HG02938 (cell line): ENCODE results near the gene LGALS4.
"Not testable (repeated sequence)": the region's sequence is repeated elsewhere in the genome, so short reads cannot be mapped to it uniquely, and the experiment has no call there.

ENCODE experiments used
- ATAC-seq: cut with Tn5 transposase; IDR thresholded peaks from one replicate; pipeline ENCODE4 v1.9.1; 2021; ENCODE audit warnings: mild to moderate bottlenecking, moderate library complexity; ENCODE audit not compliant: unreplicated experiment

Gene LGALS4, protein sequence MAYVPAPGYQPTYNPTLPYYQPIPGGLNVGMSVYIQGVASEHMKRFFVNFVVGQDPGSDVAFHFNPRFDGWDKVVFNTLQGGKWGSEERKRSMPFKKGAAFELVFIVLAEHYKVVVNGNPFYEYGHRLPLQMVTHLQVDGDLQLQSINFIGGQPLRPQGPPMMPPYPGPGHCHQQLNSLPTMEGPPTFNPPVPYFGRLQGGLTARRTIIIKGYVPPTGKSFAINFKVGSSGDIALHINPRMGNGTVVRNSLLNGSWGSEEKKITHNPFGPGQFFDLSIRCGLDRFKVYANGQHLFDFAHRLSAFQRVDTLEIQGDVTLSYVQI

GRCh38 chr19:38812841-38813320 lies at the start of gene LGALS4:
Gene LGALS4 (minus strand): TSS chr19:38812945. CDS start chr19:38812886, 59 bp downstream.
- no peak for ATAC-seq

GRCh38 chr19:38861368-38861767 lies 48.6 kb upstream of the LGALS4 start:
- ATAC-seq, result no peak

DNA sequence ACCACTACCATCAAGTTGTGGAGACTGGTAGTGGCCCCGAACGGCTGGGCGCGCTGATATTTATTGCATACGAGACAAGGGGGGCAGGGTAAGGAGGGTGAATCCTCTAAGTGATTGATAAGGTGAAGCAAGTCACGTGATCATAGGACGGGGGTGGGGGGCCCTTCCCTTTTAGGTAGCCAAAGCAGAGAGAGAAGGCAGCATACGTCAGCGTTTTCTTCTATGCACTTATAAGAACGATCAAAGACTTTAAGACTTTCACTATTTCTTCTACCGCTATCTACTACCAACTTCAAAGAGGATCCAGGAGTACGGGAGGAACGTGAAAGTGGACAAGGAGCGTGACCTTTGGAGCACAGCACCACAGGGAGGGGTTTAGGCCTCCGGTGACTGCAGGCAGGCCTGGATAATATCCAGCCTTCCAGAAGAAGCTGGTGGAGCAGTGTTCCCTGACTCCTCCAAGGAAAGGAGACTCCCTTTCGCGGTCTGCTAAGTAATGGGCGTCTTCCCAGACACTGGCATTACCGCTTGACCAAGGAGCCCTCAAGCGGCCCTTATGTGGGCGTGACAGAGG lies 47.0 kb upstream of the LGALS4 start:
- ATAC-seq, result not testable (repeated sequence)

DNA sequence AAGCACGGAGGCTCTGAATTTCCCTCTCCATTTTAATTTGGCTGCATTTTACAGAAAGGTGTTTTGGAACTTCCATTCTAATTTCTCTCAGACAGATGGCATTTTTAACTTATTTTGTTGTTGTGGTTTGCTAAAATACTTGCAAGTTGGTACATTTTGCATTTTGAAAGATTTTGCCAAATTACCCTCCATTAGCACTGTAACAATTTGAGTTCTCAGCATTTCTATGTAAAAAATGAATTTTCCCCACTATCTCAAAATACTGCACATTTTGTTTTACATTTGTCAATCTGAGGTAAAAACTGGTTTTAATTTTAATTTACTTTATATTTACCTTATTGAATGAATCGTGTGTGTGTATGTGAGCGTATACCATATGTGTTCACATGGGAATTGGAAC lies 44.1 kb upstream of the LGALS4 start:
- ATAC-seq, result no peak

GRCh38 chr19:38855751-38856150 lies 43.0 kb upstream of the LGALS4 start:
- not testable (repeated sequence) for ATAC-seq

DNA sequence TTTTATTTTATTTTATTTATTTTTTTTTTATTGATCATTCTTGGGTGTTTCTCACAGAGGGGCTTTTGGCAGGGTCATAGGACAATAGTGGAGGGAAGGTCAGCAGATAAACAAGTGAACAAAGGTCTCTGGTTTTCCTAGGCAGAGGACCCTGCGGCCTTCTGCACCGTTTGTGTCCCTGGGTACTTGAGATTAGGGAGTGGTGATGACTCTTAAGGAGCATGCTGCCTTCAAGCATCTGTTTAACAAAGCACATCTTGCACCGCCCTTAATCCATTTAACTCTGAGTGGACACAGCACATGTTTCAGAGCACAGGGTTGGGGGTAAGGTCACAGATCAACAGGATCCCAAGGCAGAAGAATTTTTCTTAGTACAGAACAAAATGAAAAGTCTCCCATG lies 42.2 kb upstream of the LGALS4 start:
- not testable (repeated sequence) for ATAC-seq

DNA sequence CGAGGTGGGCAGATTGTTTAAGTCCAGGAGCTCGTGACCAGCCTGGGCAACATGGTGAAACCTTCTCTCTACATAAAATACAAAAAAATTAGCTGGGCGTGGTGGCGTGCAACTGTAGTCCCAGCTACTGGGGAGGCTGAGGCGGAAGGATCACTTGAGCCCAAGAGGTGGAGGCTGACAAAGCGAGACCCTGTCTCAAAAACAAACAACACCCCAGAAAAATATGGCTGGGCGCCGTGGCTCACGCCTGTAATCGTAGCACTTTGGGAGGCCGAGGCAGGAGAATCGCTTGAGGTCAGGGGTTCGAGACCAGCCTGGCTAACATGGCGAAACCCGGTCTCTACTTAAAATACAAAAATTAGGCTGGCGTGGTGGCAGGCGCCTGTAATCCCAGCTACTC lies 40.5 kb upstream of the LGALS4 start:
- ATAC-seq, result no peak

DNA sequence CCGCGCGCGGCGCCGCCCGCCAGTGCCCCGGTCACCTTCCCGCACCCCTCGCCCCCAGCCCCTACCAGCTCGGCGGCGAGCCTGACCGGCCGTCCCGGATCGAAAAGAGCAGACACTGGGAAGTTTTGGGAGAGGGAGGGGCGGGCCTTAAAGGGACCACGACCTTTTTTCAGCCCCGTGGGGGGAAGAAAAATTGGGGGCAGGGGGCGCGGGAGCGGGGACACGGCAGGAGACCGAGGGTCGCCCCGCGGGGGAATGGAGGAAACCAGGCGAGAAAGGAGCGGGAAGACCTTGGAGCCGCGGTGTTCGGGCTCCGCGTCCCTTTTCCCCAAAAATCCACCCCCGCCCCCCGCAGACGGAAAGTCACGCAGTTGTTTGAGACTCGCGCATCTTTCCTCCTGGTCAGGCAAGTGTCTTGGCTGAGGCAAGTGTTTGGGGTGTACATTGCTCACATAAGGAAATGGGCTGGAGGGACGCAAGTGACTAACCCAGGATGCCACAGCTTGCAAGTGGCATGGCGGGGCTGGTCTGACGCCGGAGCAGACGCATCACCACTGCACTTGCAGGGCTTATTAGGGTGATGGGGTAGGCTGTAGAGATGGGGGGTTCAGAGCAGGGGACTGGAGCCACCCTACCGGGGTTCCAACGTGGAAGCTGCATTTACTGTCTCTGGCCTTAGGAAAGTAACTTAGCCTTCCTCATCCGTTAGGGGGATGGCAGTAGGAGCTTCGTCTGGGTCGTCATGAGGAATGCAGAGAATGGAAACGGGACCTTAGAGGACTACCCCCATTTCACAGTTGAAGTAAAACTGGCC lies 39.7 kb upstream of the LGALS4 start:
- ATAC-seq, result no peak

DNA sequence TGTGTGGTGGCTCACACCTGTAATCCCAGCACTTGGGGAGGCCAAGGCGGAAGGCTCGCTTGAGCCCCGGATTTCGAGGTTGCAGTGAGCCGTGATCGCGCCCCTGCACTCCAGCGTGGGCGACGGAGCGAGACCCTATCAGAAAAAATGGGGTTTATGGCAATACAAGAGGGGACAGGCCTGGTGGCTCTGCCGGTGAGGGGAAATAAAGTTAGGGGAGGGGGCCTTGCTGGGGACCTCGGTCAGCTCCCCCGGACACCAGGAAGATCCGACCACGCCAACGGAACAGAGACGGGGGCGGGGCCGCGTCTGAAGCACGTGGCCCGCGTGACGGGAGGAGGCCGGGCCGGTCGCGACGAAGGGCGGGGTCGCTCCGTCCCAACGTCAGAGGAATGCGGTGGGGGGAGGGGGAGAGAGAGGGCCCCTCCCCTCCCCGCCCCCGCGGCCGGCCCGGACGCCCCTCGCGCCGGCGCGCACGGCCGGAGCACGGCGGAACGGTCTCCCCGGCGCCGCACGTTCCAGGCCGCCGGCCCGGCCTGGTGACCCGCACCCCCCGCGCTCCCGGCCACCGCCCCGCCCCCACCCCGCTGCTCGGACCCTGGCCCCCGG lies 39.0 kb upstream of the LGALS4 start:
- no peak for ATAC-seq

GRCh38 chr19:38850976-38851621 lies 38.4 kb upstream of the LGALS4 start:
- no peak for ATAC-seq

DNA sequence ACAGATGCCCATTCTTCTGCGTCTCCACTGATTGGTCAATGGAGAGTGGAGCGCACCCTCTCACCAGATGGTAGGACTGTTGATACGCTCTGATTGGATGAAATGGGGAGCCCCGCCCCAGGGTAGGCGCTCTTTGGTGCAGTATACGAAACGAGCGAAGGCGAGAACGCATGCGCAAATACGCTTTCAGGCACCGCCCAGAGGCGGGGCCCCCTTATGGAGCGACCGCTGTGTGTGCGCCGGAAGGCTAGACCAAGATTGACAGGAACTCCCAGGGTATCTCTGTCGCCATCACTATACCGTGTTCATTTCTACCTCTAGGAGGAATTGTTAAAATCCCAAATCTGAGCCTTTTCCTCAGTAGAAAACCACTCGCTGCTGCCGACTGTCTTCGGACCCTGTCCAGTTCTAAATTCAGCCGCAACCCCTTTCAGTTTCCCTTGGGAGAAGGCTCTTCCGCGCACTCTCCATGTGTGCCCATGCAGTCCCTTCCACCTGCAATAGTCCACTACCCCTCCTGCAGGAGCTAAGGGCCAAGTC lies 37.8 kb upstream of the LGALS4 start:
- ATAC-seq, result peak; percentile 69

GRCh38 chr19:38849860-38850435 lies 37.2 kb upstream of the LGALS4 start, which contains the start of gene HNRNPL:
Gene HNRNPL (minus strand): TSS chr19:38849986. CDS start chr19:38849966, 20 bp downstream.
- peak; percentile 57 for ATAC-seq

GRCh38 chr19:38849147-38849859 lies 36.6 kb upstream of the LGALS4 start:
- peak; percentile 14 for ATAC-seq

GRCh38 chr19:38848299-38849146 lies 35.8 kb upstream of the LGALS4 start:
- ATAC-seq, result no peak

DNA sequence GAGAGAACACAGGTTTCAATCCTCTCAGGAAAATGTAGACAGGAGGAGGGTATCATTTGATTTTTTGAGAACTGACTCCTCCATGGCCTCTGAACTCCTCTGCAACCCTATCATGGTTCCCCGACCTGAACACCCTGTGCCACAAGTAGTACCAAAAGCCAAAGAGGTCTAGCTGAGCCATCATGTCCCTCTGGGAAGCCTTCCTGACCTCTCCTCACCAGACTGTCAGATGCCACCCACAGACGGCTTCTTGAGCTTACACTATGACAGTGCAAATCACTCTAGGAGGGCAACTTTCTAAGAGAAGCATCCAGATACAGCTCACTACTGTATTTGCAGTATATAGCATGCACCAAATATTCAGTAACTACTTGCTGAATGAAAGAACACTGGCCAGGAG lies 33.4 kb upstream of the LGALS4 start:
- ATAC-seq, result no peak

- no peak for ATAC-seq
Measured at GRCh38 chr19:38845374-38846024, 32.8 kb upstream of the LGALS4 start.

- no peak for ATAC-seq
Measured at GRCh38 chr19:38844093-38844686, 31.4 kb upstream of the LGALS4 start.
